Measurements from ENCODE around the gene TRANK1. TPM values are rescaled to one million over a fixed set of nuclear protein-coding genes. Genes with fewer than 3 reads are reported as not detected.

Gene TRANK1
- total and polyA plus RNA-seq, 12 donors = 5.0 to 28.0 (median 14.0) TPM

GRCh38 chr3:36814066-36814717 lies 130.7 kb downstream of the TRANK1 start:
- intact Hi-C loops (cut with DNase I) = no loop called here
- Histone ChIP-seq H3K4me1 (replicated peaks in 1 of 2) (no peaks in the 10 kb centered on the region), H3K27ac (no peak overlapping the region), H3K4me3 (no peak overlapping the region), H3K27me3 (no peaks in the 10 kb centered on the region), H3K36me3 (replicated peaks in 1 of 2) (no peaks in the 10 kb centered on the region), H3K9me3 (replicated peaks in 1 of 3) (no peaks in the 10 kb centered on the region)
- no peak for DNase-seq
- 64 to 72% (median 71%) methylated on average over 7 of the region's 7 CpGs for WGBS, 4 donors
- no peak for TF ChIP-seq CTCF (IDR thresholded peaks at IDR 0.05)

- intact Hi-C loops (cut with DNase I) = no loop called here
- DNase-seq = no peak
- TF ChIP-seq CTCF (IDR thresholded peaks at IDR 0.05) (no peak), POLR2A (IDR thresholded peaks at IDR 0.05) (no peak)
- Histone ChIP-seq H3K27ac (no peak overlapping the region), H3K27me3 (no peaks in the 10 kb centered on the region), H3K4me1 (replicated peaks in 1 of 2) (no peaks in the 10 kb centered on the region), H3K4me3 (no peak overlapping the region), H3K36me3 (replicated peaks in 1 of 2) (no peaks in the 10 kb centered on the region), H3K9me3 (replicated peaks in 1 of 3) (no peaks in the 10 kb centered on the region)
- 84 to 88% (median 87%) methylated on average over 6 of the region's 6 CpGs for WGBS, 4 donors
Observed at GRCh38 chr3:36813305-36813704, 131.5 kb downstream of the TRANK1 start.

GRCh38 chr3:36812240-36812639 lies 132.6 kb downstream of the TRANK1 start:
- no peaks in the 10 kb centered on the region for H3K27me3 ChIP-seq
- TF ChIP-seq POLR2A (IDR thresholded peaks at IDR 0.05) (no peak), CTCF (IDR thresholded peaks at IDR 0.05) (no peak)
- WGBS, 4 donors = 76 to 93% (median 87%) methylated on average over 1 of the region's 1 CpG
- DNase-seq = no peak
- H3K27ac ChIP-seq = no peak overlapping the region
- intact Hi-C loops (cut with DNase I) = no loop called here
- H3K4me3 ChIP-seq = no peak overlapping the region
- no peaks in the 10 kb centered on the region for H3K36me3 ChIP-seq (replicated peaks in 1 of 2)
- no peaks in the 10 kb centered on the region for H3K9me3 ChIP-seq (replicated peaks in 1 of 3)
- no peaks in the 10 kb centered on the region for H3K4me1 ChIP-seq (replicated peaks in 1 of 2)

GRCh38 chr3:36811768-36812167 lies 133.1 kb downstream of the TRANK1 start:
- no peak overlapping the region for H3K4me3 ChIP-seq
- H3K27ac ChIP-seq = no peak overlapping the region
- H3K27me3 ChIP-seq = no peaks in the 10 kb centered on the region
- TF ChIP-seq POLR2A (IDR thresholded peaks at IDR 0.05) (no peak), CTCF (IDR thresholded peaks at IDR 0.05) (no peak)
- intact Hi-C loops (cut with DNase I) = no loop called here
- no peak for DNase-seq
- no peaks in the 10 kb centered on the region for H3K36me3 ChIP-seq (replicated peaks in 1 of 2)
- 83 to 93% (median 84%) methylated on average over 2 of the region's 2 CpGs for WGBS, 4 donors
- H3K4me1 ChIP-seq (replicated peaks in 1 of 2) = no peaks in the 10 kb centered on the region
- H3K9me3 ChIP-seq (replicated peaks in 1 of 3) = no peaks in the 10 kb centered on the region

Measured in adrenal gland (tissue), 12 donors.